Anterior cingulate cortex (tissue), 58 donors: Measurements from ENCODE around the gene SLC46A3.
A peak's percentile ranks its signal among the peaks of the same experiment; 100 is the strongest.
"Not testable (repeated sequence)": the region's sequence is repeated elsewhere in the genome, so short reads cannot be mapped to it uniquely, and the experiment has no call there.

Experiments used
- DNase-seq, 58 donors: peaks; one replicate each; lab custom pipeline; 2025; lab: John Stamatoyannopoulos, UW

The SLC46A3 gene

GRCh38 chr13:28718543-28719226 is at the start of gene SLC46A3:
Gene SLC46A3 (minus strand): TSS chr13:28718970. CDS start chr13:28717998, 972 bp downstream.
- DNase-seq, result peak; percentile 85 to 99 (median 97)

- no peak for DNase-seq
Measured at GRCh38 chr13:28763887-28764286, 45.1 kb upstream of the SLC46A3 start.

- no peak for DNase-seq
Measured at GRCh38 chr13:28761586-28761985, 42.8 kb upstream of the SLC46A3 start.

- DNase-seq, result no peak
Measured at GRCh38 chr13:28755546-28755870, 36.7 kb upstream of the SLC46A3 start.

GRCh38 chr13:28754698-28755545 is 36.2 kb upstream of the SLC46A3 start:
- DNase-seq, result no peak

DNA sequence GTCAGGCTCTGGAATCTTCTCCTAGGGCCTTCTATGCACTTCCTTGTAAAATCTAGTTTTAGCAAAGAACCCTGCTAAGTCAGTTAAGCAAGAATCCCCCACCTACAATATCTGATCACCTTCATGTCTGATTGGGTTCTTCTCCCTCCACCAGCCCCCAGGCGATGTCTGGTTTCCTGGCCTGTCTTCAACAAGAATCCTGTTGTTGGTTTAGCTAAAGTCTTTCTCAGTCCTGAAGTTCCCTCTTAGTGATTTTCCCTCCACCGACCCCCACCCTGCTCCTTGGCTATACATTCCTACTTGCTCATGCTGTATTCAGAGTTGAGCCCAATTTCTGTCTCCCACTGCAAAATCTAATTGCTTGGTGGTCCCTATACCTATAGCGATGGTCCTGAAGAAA is 35.2 kb upstream of the SLC46A3 start:
- DNase-seq, result no peak

- DNase-seq, result no peak
Measured at GRCh38 chr13:28753208-28753892, 34.6 kb upstream of the SLC46A3 start.

- DNase-seq, result no peak
Measured at GRCh38 chr13:28751175-28751960, 32.6 kb upstream of the SLC46A3 start.

DNA sequence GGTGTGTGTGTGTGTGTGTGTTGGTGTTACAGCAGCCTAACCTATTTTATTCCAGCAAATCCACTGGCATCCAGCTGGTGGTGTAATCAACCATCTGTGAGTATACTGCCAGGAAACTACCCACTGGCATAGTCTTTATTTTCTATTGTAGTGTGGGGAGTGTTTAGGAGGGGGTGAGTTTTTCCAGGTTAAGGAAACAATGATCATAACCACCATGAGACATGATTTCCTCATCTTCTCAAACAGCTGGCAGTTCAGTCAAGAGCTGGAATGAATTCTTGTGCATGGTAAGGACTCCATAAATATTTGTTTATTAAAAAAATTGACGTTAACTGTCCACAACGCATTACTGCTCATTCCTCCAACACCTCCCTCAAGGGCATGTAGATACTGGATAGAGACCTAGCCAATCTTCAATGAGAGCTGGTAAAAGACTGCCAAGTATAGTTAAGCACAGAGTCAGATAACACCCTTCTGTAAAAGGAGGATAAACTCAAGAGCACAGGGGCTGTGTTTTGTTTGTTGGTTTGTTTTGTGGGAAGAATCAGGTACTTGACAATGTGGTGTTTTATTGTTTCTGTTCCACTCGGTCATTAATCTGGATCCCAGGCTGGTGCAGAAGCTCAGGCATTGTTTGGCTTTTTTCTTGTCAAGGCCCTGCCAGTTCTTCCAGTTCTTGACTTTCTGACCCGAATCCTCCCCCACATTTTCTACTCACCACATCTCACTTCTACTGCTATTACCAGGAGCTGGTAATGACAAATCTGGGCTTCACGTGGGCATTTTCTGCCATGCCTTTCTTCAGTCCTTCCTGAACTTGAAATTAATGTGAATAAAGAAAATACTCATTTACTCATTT is 31.6 kb upstream of the SLC46A3 start:
- DNase-seq, result no peak

DNA sequence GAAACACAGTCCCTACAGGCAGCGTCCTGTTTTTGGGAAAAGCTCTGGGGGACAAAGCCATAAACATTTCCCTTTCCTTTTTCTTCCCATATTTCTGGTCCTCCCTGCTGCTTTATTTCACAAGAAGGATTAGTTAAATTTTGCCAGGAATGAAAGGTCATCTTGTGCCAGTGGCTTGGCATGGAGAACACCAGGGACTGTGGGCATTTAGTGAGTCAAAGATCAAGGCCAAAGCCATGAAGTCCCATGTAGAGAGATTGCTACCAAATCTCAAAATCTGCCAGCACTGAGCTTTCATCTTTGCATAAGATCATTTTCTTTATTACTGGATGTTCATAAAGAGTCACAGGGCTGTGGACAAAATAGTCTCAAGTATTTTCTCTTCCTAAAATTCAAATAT is 29.1 kb upstream of the SLC46A3 start:
- no peak for DNase-seq

GRCh38 chr13:28746287-28746612 is 27.5 kb upstream of the SLC46A3 start:
- no peak for DNase-seq

DNA sequence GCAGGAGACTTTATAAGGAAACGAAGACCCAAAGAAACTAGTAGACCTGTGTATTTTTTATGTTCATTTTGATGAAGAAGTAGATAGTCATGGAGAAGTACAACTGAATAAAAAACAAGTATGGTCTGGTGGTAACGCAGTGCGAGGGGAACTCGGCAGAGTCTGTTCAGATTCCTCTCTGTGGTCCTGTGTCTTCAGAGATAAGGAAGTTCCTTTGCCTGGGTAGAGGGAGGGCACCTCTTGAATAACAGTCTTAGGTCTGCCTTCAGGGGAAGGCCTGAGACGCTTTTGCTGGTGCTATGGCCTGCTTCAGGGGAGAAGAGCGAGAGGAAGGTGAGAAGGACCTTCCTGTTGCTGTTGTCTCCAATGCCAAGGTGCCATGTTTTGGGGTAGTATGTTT is 25.9 kb upstream of the SLC46A3 start:
- DNase-seq, result no peak

- DNase-seq, result no peak
Measured at GRCh38 chr13:28744091-28744536, 25.3 kb upstream of the SLC46A3 start.

- no peak for DNase-seq
Measured at GRCh38 chr13:28743499-28744083, 24.8 kb upstream of the SLC46A3 start.

GRCh38 chr13:28743020-28743419 is 24.2 kb upstream of the SLC46A3 start:
- no peak for DNase-seq

GRCh38 chr13:28742445-28742844 is 23.7 kb upstream of the SLC46A3 start:
- not testable (repeated sequence) for DNase-seq

- no peak for DNase-seq
Measured at GRCh38 chr13:28741084-28741491, 22.3 kb upstream of the SLC46A3 start.

DNA sequence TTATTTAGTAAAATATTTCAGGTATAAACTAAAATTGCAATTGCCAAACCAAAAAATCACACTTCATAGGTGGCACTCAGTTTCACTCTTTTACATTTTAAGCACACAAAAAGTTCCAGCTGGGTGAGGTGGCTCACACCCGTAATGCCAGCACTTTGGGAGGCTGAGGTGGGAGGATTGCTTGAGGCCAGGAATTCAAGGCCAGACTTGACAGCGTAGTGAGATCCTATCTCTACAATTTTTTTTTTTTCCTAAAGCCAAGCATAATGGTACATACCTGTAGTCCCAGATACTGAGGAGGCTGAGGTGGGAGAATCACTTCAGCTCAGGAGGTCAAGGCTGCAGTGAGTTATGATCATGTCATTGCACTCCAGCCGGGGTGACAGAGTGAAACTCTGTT is 20.6 kb upstream of the SLC46A3 start:
- DNase-seq, result no peak

GRCh38 chr13:28735481-28736029 is 16.8 kb upstream of the SLC46A3 start:
- no peak for DNase-seq
